Occipital lobe (tissue), 2 donors: ENCODE measurements around the gene OR2A1. TPM values are rescaled to one million over a fixed set of nuclear protein-coding genes. Genes with fewer than 3 reads are reported as not detected.
"Not testable (repeated sequence)": the region's sequence is repeated elsewhere in the genome, so short reads cannot be mapped to it uniquely, and the experiment has no call there.

Source experiments
- DNase-seq: peaks from one replicate; lab custom pipeline; 2025; lab: John Stamatoyannopoulos, UW
- total RNA-seq: library from RNA; depleted of rRNA; stranded (reverse); fragments of >200 nt; gene quantifications from one replicate; pipeline ENCODE4 v1.2.3, GENCODE V29; 2014

OR2A1 gene, protein sequence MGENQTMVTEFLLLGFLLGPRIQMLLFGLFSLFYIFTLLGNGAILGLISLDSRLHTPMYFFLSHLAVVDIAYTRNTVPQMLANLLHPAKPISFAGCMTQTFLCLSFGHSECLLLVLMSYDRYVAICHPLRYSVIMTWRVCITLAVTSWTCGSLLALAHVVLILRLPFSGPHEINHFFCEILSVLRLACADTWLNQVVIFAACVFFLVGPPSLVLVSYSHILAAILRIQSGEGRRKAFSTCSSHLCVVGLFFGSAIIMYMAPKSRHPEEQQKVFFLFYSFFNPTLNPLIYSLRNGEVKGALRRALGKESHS
- not detected for total RNA-seq

DNA sequence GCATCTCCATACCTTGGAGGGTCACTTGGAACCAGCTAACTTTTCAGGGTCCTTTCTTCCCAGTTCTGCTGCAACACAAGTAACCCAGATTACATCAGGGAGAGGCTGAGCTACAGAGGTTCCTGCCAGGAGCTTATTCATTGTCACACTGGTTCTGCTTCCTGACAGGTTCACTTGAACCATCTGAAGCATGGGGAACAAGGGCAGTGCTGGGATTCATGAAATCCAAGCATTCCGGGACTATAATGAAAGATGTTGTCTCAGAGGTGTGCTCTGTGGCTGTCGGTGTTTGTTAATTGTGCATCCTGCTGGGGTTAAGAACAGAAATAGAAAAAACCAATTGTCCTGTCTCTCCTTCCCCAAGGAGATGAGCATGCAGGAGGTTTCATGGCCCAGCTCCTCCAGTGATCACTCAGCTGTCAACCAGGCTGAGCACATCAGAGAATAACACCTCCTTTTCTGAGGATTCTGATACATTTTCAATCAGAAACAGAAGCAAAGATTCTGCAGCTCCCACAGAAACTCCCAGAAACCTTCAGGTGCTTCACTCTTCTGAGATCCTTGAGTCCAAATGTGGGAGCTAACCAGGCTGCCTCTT lies at the start of gene OR2A1:
TSS of gene OR2A1 (plus strand) at position 548 of the 598 bp plus-strand sequence. CDS start 5,706 bp downstream, outside the sequence.
- DNase-seq, result not testable (repeated sequence)

DNA sequence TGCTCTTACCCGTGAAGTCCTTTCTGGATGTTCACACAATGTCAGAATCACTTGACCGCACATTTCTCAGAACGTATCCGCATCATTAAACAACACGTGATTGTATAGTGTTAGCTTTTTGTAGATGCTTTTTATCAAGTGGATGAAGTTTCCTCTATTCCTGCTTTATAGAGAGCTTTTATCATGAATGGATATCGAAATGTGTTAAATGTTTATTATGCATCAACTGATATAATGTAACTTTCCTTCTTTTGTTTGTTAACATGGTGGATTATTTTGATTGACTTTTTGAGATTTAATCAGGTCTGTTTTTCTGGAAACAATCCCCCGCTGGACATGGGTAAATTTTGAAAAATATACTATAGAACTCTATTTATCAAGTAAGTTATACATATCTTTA lies 47.5 kb upstream of the OR2A1 start, which contains the start of gene OR2A7:
TSS of gene OR2A7 (minus strand) at position 101 of the 400 bp plus-strand sequence. CDS start 5,164 bp downstream, outside the sequence.
- not testable (repeated sequence) for DNase-seq

DNA sequence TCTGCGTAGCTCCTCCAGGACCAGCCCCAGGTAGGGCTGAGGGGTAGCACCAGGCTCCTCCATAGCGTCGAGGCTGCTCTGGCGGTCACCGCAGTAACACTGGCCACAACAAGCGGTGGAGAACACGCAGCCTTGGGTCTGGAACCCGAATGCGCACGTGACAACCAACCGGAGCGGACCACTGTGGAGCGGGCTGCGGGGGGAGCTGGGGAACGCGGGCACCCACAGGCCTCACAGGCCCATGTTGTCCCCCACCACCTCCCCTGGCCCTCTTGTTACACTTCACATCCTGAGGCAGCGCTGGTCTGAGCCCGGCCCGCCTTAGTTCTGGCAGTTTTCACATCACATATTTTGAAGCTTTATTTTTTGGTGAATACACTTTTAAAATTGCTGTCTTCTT lies 43.0 kb upstream of the OR2A1 start, which contains the start of gene CTAGE8:
TSS of gene CTAGE8 (minus strand) at position 101 of the 400 bp plus-strand sequence. CDS start at position 63, 38 bp downstream.
- not testable (repeated sequence) for DNase-seq

DNA sequence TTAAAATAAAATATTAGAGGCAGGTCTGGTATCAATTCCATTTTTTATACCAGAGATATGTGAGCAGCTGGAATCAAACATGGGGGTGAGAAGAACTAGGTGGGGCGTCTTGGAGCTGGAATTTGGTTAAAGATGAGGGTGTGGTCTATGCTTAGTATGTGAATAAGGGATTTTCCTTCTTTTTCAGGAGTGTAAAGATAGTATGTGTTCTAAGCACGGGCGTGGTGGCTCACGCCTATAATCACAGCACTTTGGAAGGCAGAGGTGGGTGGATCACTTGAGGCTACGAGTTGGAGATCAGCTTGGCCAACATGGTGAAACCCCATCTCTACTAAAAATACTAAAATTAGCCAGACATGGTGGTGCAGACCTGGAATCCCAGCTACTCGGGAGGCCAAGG lies 36.9 kb upstream of the OR2A1 start:
- DNase-seq, result not testable (repeated sequence)

DNA sequence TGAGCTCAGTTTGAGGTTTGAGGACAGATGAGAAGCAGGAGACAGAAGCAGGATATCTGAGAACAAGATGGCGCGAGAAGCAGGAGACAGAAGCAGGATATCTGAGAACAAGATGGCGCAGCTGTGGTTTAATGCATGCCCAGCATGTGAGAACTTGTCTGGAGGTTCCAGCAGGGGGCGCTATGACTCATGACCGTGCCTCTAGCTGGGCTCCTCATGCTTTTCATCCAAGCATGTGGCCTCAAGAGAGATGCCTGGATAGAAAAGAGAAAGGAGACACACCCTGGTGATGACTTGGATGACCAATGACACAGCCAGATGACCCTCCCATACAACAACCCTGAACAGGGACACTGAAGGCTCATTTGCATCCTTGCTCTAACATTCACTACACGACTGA lies 32.2 kb upstream of the OR2A1 start:
- not testable (repeated sequence) for DNase-seq

DNA sequence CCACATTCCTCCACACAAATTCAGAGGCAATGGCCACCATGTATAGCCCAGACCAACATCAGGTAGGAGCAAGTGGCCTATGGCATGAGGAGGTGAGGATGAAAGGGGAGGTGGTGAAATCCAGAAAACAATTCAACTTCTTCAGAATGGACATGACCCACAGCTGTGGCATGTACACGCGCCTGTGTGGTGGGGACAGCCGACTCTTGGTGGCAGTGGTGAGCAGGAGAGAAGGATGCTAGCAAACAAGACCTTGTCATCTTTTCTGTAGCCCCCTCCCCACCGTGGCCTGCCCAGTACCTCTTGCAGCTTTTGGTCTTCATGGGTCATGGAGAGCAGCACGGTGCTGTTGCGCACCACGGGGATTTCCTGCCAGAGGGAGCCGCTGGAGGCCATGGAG lies 30.2 kb upstream of the OR2A1 start:
- DNase-seq, result not testable (repeated sequence)

DNA sequence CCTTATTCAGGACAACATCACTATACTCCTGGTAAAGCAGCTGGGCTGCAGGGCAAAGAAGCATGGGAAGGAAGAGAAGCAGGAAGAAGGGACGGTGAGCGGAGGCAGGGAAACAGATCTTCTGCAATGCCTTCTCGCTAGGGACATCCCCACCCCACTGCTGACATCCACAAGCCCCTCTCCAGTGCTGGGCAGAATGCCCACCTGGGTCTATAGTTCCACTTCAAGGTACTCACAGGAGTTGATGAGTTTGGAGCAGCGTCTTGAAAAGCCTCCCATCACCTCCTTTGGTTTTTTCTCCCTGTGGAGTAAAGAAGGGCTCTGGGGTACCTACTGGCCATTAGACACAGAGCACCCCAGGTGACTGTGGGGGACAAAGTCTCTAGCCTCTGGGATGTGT lies 29.7 kb upstream of the OR2A1 start:
- DNase-seq, result not testable (repeated sequence)

DNA sequence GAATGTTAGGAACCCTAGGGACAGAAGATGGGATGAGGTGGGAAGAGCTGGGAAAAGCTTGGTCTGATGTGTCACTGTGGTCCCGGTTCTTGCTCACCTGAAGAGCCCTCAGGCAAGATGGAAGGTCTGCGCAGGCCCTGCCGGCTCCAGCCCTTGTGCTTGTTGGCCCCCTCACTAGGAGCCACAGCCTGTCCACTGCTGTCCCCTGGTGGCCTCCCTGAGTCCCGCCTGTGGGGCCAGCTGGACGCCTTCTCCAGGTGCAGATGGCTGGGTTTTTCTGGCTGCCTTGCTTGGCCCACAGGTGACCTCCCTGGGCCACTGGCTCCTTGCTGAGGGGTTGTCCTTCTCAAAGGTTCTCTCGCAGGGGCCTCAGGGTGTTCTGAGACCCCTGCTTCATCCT lies 28.5 kb upstream of the OR2A1 start:
- not testable (repeated sequence) for DNase-seq

DNA sequence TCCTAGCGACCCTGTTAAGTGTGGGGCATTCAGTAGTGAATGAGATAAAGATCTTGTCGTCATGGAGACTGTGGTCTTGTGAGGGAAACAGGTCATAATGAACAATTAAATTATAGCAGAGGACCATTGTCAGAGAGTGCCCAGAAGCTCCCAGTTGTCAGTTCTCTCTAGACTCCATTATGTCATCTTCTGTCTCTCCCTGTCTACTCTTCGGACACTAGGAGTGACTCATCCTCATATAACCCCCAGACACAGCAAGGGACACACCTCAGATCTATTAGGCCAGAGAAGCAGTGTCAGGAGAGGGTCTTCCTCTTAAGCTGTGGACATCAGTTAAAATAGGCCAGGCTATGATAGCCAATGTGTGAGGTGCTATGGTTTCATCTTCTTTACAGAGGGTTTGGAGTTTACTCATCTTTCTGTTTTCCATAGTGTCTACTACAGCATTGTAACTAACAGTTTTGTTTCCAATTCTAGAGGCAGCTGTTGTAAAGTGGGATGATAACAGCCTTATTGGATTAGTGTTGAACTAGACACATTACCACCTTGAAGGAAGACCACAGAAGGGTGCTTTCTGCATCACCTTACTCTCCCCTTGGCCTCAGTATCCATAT lies 24.9 kb upstream of the OR2A1 start:
- DNase-seq, result not testable (repeated sequence)

DNA sequence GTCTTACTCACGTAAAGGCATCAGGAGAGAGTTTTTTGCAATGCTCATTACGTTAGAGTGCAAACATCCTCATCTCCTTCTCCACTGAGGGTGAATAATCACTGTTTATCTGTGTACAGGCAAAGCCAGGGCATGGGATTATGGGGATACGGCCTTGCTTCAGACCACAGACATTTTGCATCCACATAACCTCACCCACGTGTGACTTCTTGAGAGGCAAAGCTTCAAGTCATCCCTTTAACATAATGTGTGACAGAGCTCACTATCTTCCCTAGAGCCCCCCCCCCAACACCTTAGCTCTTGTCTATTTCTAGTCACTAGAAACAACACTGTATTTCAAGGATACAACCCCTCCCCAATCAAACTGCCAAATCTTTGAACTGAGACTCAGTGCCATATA lies 20.6 kb upstream of the OR2A1 start:
- not testable (repeated sequence) for DNase-seq

DNA sequence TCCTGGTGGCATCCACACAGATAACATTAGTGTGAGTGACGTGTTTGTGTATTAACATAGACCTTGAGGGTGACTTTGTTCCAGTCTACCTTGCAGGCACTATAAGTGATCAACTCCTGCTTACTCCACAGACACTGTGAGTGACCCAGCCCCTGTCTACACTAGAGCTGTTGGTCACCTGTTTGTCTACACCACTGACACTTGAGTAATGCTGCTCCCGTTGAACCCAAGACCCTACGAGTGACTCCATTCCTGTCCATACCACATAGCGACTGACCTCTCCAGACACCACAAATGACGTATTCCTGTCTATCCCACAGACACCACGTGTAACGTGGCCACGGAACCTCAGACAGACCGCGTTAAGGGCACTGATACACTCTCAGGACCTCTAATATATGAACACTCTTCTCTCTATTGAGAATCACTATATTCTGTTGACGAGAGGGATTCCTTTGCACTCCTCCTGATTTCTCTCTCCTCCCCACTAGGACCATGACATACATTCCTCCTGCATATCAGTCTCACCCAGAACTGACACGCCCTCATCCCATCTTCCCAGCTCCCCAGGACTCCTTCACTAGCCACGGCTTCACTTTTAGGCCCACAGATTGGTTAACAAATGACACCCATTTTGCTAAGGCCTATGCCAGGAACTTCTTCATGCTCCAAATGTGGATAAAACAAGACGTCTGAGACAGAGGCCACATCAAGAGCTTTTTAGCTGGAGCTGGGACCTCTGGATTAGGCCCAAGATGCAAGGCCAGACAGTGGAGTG lies 19.6 kb upstream of the OR2A1 start:
- DNase-seq, result not testable (repeated sequence)

DNA sequence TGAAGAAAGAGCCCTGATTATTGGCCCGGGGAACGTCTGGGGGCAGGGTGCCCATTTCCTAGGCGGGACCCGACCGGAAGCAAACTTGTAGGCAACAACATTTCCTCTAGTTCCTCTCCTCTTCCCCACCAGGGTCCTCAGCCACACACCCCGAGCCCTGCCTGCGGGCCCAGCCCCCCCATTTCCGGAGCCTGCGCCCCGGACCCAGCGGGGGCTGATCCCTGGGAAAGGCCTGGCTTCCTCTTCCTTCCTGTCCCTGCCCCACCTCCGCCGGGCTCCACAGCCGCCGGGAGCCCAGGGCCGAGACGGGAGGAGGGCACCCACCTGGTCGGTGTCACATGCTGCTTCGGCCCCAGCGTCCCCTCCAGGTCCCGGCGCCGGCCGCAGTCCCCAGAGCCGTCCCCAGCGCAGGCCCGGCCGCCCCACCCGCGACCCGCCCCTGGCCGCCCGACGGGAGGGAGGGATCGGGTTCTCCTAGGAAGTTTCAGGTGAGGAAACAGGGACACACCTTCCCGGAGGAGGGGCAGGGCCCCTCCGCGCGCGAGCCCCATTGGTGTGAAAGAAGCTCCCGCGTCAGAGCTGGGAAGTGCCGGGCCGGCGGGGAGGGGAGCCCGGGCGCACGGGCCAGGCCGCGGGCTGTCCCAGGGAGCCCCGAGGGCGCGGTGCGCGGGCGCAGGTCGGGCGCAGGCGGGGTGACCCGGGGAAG lies 18.3 kb upstream of the OR2A1 start:
- DNase-seq, result not testable (repeated sequence)

DNA sequence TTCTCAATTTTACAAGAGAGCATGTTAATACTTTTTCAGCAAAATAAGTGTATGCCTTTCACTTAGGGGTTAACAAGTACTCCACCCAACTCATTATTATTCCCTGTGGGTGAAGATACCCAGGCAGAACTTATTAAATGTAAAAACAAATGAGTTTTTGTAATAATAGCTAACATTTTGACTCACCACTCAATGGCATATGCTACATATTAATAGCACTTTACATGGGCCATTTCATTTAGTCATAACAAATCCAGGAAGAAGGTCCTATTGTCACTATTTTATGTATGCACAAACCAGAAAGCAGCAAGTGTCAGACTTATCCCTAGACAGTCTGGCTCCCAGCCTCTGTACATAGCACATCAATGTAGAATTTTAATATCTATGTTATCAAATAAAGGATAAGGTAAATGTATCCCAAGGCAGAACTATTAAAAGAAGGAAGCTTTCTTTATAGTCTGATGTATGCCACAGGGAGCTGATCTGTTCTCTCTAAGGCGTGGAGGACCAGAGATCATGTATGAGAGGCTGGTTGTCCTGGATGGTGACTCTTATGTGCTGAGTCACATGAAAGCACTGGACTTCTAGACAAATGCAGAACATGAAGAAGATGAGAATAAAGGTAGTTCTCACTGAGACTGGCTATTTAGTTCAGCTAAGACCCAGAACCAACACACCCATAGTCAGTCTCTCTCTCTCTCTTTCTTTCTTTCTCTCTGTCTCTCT lies 9.5 kb upstream of the OR2A1 start:
- DNase-seq, result not testable (repeated sequence)

DNA sequence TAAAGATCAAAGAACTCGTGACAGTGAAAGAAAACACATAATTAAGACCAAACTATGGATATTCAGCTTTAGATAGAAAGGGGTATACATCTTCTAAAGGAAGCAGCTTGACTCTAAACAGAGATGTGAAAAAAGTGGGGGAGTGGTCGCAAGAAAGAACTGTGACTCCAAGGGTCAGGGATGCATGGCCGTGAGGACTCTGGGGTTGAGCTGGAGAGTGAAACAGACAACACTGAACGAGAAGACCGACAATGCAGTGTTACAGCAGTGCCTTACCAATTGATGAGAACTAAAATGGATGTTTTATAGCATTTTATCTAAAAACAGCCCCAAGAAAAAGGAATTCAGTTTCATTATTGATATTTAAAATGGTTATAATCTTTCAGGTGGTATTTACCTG lies 8.6 kb upstream of the OR2A1 start:
- not testable (repeated sequence) for DNase-seq

DNA sequence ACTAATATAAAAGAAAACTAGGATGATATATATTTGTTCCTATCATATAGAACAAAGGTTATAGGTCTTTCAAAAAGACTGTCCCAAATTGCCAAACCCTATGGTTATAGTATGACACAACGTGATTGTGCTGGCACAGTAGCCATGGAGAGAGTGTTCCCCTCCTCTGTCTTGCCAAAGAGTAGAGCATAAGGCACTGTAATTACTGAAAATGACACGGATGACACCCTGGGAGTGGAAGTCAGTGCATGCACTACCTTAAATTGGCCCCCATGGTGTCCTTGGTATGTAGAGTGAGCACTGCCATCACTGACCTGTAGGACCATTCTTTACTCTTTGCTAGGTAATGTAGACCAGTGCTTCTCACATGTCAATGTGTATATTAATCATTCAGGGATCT lies 7.1 kb upstream of the OR2A1 start:
- not testable (repeated sequence) for DNase-seq

DNA sequence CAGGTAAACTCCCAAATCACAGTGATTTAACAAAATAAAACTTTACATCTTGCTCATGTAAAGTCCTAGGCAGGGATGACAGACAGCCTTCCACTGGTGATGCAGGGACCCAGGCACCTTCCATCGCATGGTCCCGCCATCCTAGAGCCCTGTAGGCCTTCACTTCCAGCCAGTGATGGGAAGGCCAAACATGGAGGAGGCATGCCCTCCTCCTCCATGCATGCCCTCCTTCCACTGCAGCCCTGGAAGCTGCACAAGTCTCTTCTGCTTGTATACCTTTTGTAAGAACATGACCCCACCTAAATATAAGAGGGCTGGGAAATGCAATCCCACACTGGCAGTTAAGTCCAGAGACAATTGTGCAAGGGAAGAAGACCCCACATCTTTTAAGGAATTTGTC lies 2.5 kb upstream of the OR2A1 start:
- not testable (repeated sequence) for DNase-seq

DNA sequence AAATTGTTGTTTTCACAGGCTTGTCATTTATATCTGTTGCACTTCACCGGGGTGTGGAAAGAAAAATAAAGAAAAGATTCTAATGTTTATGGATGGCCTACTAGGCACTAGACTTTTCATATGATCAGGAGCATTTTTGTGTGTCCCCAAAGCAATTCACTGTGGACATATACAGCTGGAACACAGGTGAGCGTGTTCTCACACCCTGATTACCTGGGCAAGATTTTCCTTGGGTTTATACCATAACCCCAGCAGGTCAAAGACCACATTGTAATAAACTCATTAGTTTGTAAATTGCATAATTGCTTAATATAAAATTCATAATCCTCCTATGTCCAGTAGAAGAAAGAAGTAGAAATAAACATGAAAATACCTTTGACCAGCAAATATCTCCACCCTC lies 1.0 kb upstream of the OR2A1 start:
- DNase-seq, result not testable (repeated sequence)

DNA sequence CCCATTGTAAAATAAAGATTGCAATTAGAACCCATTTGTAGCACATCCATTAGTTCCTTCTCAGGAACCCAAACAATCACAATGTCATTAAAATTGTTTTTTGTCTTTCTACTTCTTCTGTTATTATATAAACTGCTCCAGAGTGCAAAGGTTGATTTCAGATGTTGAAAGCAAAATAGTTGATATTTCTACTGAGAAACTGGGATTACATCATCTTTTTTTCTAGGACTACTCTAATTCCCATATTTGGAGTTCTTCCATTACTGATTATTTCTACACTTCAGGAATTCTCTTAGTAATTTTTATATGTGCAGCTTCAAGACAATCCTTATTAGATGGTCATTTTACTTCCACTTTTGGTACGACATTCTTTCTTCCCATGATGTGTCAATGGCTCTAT lies 5.3 kb downstream of the OR2A1 start:
- DNase-seq, result not testable (repeated sequence)

DNA sequence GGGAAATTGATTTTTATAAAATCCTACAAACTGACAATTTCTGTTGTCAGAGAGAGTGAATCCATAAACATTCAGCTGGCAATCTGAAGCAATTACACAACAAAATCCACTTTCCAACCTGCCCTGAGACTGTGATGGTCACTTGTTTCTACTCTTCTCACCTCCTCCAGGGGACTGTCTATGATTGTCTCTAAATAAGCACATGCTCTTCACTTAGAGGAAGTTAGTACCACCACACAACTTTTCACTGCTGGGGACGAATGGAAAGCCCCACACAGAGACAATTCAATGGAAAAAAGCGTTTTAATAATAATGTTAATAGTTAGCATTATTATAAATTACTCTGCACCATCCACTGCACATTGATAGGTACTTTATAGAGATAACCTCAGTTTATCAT lies 7.3 kb downstream of the OR2A1 start:
- not testable (repeated sequence) for DNase-seq

DNA sequence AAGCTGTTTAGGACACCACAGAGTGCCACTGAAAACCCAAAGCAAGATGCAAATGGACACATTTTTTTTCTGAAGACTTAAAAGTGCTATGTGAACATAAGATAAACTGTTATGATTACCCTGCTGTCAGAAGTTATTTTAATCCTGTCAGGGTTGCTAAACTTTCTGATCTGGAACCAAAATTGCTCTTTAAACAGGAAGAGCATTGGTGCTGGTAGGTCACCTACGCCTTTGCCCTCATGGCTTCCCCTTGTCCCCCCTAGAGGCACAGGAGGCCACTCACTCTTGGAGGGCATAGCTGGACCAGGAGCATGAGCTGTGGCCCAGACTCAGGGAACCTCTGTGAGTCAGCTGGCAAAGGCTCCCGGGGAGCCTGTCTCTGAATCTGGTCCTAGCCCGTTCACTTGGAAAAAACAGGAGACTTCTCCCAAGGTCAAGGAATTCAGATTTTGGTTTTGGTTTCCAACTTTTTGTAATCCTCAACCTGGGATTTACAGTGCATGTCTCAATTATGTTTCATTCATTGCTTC lies 9.5 kb downstream of the OR2A1 start:
- DNase-seq, result not testable (repeated sequence)
